GM12874 (cell line): ENCODE measurements around the gene CCNL2.

Source experiments
- TF ChIP-seq, protein P1 (sequence below): IDR thresholded peaks from 2 replicates; pipeline ENCODE4 v1.5.1; 2011; ENCODE audit warnings: low read depth, mild to moderate bottlenecking, control low read depth, low read length, moderate library complexity; ENCODE audit not compliant: insufficient read depth

Gene CCNL2

DNA sequence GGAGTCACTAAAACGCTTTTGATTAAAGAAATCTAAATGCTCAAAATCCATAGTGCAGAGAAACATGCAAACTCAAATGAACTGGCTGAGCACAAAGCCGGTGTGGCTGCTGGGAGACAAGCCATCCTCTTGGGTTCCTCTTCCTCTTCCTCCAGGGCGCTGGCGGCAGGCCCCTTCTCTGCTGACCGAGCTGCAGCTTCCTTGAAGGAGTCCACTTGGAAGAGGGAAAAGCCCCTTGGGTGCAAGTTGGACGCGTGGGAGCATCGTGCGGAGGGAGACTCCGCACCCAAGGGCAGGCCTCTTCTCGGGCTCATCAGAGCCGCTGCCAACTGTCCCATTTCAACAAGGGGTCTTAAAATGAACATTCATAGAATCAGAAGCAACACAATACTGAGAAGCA is 7.9 kb downstream of the CCNL2 start:
- TF ChIP-seq, protein P1, sequence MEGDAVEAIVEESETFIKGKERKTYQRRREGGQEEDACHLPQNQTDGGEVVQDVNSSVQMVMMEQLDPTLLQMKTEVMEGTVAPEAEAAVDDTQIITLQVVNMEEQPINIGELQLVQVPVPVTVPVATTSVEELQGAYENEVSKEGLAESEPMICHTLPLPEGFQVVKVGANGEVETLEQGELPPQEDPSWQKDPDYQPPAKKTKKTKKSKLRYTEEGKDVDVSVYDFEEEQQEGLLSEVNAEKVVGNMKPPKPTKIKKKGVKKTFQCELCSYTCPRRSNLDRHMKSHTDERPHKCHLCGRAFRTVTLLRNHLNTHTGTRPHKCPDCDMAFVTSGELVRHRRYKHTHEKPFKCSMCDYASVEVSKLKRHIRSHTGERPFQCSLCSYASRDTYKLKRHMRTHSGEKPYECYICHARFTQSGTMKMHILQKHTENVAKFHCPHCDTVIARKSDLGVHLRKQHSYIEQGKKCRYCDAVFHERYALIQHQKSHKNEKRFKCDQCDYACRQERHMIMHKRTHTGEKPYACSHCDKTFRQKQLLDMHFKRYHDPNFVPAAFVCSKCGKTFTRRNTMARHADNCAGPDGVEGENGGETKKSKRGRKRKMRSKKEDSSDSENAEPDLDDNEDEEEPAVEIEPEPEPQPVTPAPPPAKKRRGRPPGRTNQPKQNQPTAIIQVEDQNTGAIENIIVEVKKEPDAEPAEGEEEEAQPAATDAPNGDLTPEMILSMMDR: no peak

DNA sequence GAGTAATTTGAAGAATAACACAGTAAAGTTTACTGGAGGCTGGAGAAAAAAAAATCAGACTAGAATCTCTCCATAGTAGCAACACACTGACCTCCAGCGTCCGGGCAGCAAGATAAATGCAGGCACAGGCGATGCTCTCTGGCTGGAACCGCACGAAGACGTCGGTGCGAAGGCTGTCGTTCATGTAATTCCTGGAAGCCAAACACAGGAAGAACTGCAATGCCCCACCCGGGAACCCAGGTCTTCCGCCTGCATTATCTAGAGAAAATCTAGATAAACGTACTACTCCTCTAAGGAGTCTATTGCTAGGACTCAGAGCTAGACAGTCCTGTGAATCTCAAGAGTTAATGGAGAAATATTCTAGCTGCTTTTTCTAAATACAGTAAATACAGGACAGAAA is 8.5 kb downstream of the CCNL2 start:
- TF ChIP-seq, protein P1: no peak

DNA sequence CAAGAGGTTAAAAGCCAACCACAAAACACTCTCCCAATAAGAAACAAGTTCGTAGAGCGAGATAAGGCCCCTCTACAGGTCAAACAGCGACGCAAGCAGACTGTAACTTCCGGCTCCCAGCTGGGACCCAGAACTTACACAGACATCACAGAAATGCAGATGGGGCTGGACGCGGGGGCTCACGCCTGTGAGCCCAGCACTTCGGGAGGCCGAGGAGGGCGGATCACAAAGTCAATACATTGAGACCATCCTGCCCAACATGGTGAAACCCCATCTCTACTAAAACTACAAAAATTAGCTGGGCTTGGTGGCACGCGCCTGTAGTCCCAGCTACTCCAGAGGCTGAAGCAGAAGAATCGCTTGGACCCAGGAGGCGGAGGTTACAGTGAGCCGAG is 11.1 kb downstream of the CCNL2 start:
- TF ChIP-seq, protein P1: no peak

DNA sequence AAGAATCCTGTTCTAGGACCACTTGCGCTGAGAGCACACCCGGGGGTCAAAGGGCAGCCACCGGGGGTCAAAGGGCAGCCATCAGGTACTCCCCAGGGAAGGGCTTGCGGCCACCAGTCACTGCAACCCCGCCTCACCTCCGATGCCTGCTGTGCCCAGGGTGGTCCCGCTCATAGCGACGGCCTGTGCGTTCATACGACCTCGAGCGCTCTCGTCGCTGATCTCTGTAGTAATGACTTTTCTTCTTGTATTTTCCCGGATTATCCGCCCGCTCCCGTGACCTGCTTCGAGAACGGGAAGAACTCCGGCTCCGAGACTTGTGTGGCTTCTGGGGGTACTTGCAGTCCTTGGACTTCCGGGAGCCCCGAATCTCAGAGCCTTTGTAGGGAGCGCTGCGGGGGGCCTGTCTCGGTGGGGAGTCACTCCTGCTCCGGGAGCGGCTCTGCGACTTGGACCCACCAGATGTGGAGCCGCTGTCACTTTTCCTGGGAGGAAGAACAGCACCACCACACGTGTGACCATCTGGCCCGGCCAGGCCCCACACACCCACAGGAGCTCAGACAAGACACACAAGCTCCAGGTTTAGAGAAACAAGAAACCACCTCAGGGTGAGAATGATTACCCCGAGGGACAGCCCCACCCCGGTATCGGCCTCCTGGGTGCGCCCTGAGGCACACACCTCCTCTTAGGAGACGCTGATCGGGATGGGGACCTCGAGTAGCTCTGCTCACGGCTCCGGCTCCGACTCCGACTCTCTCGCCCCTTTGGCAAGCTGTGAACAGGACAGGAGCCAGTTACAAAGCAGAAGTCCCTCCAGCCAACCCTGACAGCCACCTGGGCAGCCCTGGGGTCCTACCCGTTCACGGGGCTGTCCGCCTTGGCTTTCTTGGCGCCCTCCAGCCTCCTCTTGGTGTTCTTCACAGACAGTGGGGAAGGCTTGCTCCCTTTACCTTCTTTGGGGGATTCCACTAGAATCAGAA is 11.7 kb downstream of the CCNL2 start:
- TF ChIP-seq, protein P1: no peak

DNA sequence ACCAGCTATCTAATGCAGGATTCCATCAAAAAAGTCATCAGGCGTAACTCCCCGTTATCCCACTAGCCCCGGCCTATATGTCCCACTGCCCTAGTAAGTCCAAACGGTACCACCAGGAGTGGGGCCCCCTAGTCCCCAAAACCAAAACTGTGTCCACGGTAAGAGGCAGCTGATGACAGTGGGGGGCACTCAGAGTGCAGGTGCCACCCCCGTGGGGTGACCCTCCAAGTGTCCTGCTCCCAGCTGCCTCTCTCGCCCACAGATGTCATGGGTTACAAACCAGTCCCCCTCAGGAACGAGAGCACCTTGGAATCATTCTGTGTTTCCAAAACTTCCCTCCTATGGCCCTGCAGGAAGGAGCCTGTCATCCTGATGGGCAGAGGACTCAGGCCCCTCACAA is 13.2 kb downstream of the CCNL2 start:
- TF ChIP-seq, protein P1: no peak

DNA sequence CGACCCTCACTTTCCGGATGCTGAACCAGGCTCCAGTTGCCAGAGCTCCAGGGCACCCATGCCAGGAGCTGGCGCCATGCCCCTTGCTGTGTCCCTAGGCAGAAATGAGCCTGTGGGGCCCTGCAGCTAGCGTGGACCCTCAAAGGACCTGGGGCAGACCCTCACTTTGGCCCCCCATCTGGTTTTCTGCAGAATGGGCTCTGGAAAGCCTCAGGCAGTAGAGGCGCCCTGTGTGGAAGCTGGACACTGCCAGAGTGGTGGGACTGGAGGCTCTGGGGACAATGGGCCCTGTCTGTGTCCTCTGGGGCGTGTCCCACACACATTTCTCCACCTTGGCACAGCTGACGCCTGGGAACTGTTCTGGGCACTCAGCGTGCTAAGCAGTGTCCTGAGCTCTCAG is 17.8 kb downstream of the CCNL2 start:
- TF ChIP-seq, protein P1: no peak

DNA sequence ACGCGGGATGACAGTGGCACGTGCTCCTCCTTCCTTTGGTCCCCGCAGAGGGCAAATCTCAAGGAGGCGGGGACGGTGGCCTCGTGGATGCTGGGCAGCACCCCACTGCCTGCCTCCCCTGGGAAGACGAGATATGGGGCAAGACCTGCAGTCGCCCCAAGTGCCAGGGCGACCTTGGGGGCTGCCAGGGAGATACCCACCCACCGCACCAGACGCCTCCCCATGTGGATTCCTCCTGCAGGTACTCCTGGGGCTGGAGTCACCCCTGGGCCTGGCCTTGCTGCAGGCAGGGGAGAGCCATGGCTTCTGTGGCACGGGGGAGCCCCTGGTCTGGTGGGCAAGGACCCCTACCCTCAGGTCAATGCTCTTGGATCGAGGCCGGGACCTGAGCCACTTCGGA is 18.3 kb downstream of the CCNL2 start:
- TF ChIP-seq, protein P1: no peak
